ENCODE data around the gene MIPOL1. TPM values are rescaled to one million over a fixed set of nuclear protein-coding genes. Genes with fewer than 3 reads are reported as not detected.

Gene MIPOL1
- total and polyA plus RNA-seq, 2 of the 4 experiments (the other 2 are of a cell fraction), result 2.7 to 5.9 TPM

GRCh38 chr14:37429618-37430017, 231.9 kb downstream of the MIPOL1 start:
- no TSS peak for BruUV-seq (replicated peaks)
- ATAC-seq (ENCODE audit: low read depth) (no peak), DNase-seq (no peak)
- Histone ChIP-seq H3K23ac (ENCODE audit: low read depth, low read length) (no peak overlapping the region), H2AK9ac (replicated peaks; ENCODE audit: low read depth, low read length, poor library complexity) (no peak overlapping the region), H3K56ac (ENCODE audit: extremely low read depth, insufficient read depth, low read length) (no peak overlapping the region), H4K5ac (ENCODE audit: low read depth, low read length) (no peak overlapping the region), H3K27ac (ENCODE audit: insufficient read depth, low read length) (no peak overlapping the region), H3K9ac (ENCODE audit: low read depth, low read length) (no peak overlapping the region), H3K4me3 (ENCODE audit: insufficient read depth, low read depth, low read length) (no peak overlapping the region), H4K20me1 (ENCODE audit: insufficient read depth, low read length) (no peaks in the 10 kb centered on the region), H2AK5ac (ENCODE audit: low read depth, low read length) (no peak overlapping the region), H3K4ac (ENCODE audit: low read depth, low read length) (no peak overlapping the region), H2AFZ (replicated peaks; ENCODE audit: low read length, poor library complexity) (no peak overlapping the region), H2BK120ac (ENCODE audit: low read depth, low read length) (no peak overlapping the region), H3K79me1 (ENCODE audit: low read depth in 1 of 2, low read length in 2 of 2) (no peaks in the 10 kb centered on the region), H3K4me1 (ENCODE audit: control insufficient read depth, insufficient read depth, low read length) (no peaks in the 10 kb centered on the region), H3K4me2 (ENCODE audit: low read depth, low read length) (no peak overlapping the region), H2BK20ac (ENCODE audit: low read depth, low read length) (no peak overlapping the region), H3K36me3 (ENCODE audit: control insufficient read depth, insufficient read depth, low read length) (no peaks in the 10 kb centered on the region), H3K14ac (replicated peaks; ENCODE audit: low read depth, low read length) (no peak overlapping the region), H3K18ac (ENCODE audit: low read depth, low read length) (no peak overlapping the region), H3K9me3 (ENCODE audit: control insufficient read depth, insufficient read depth, low read length) (no peaks in the 10 kb centered on the region), H4K91ac (ENCODE audit: insufficient read depth, low read depth, low read length) (no peak overlapping the region), H2BK5ac (ENCODE audit: low read depth, low read length, poor library complexity, severe bottlenecking) (no peak overlapping the region), H3K27me3 (ENCODE audit: control insufficient read depth, insufficient read depth, low read length) (no peaks in the 10 kb centered on the region), H2BK15ac (ENCODE audit: low read depth, low read length) (no peak overlapping the region), H4K8ac (ENCODE audit: low read depth in 2 of 2, low read length in 2 of 2) (no peak overlapping the region), H3K9me1 (ENCODE audit: insufficient read depth, low read length) (no peaks in the 10 kb centered on the region)
- no CpG with 5 or more reads among the region's 1 CpG for WGBS, 2 experiments (ENCODE audit: extremely low coverage in 2 of 2, insufficient read length in 1 of 2)
- TF ChIP-seq MAZ (IDR thresholded peaks at IDR 0.05; ENCODE audit: borderline replicate concordance, low read depth, low read length), result no peak
- TF ChIP-seq FOS (IDR thresholded peaks at IDR 0.05; ENCODE audit: low read depth, low read length), result no peak
- no peak for TF ChIP-seq RCOR1 (IDR thresholded peaks at IDR 0.05; ENCODE audit: insufficient replicate concordance, low read length)
- no peak for TF ChIP-seq MAFK (IDR thresholded peaks at IDR 0.05; ENCODE audit: low read depth, low read length)
- TF ChIP-seq CTCF (conservative IDR thresholded peaks at IDR 0.05; ENCODE audit: low read depth, low read length), result no peak
- no peak for TF ChIP-seq USF2 (IDR thresholded peaks at IDR 0.05; ENCODE audit: low read depth, low read length)
- no peak for TF ChIP-seq POLR2A (IDR thresholded peaks at IDR 0.05; ENCODE audit: low read depth, low read length)
- no peak for TF ChIP-seq RFX5 (IDR thresholded peaks at IDR 0.05; ENCODE audit: low read depth, low read length)
- no peak for TF ChIP-seq CEBPB (IDR thresholded peaks at IDR 0.05; ENCODE audit: low read depth, low read length)
- TF ChIP-seq RAD21 (IDR thresholded peaks at IDR 0.05; ENCODE audit: low read length), result no peak
- no peak for TF ChIP-seq SMC3 (IDR thresholded peaks at IDR 0.05; ENCODE audit: low read depth, low read length)
- no peak for TF ChIP-seq MXI1 (IDR thresholded peaks at IDR 0.05; ENCODE audit: borderline replicate concordance, low read depth, low read length)
- no peak for TF ChIP-seq NFE2L2 (IDR thresholded peaks at IDR 0.05; ENCODE audit: low read depth, low read length)
- TF ChIP-seq BHLHE40 (IDR thresholded peaks at IDR 0.05; ENCODE audit: low read depth, low read length), result no peak
- TF ChIP-seq ELK1 (IDR thresholded peaks at IDR 0.05; ENCODE audit: borderline replicate concordance, low read depth, low read length), result no peak
- no peak for TF ChIP-seq CHD1 (IDR thresholded peaks at IDR 0.05; ENCODE audit: low read depth, low read length)
- dilution Hi-C loops (cut with HindIII; ENCODE audit: low sequenced_read_pairs, unreplicated experiment), result no loop called here
- intact Hi-C loops (cut with micrococcal nuclease), result no loop called here
- CTCF ChIA-PET, result interaction anchor here (0.5 kb wide), 1 partner anchor 57 kb away, joined by 4 read pairs; no protein-coding TSS in a partner anchor
- POLR2A ChIA-PET (ENCODE audit: unreplicated experiment), result no interaction called here
- in situ Hi-C loops (cut with MboI; ENCODE audit: low sequenced_read_pairs), result no loop called here
